Keratinocyte (primary cell): ENCODE measurements around the gene LHX4. TPM values are rescaled to one million over a fixed set of nuclear protein-coding genes. Genes with fewer than 3 reads are reported as not detected.

Experiments
- DNase-seq: peaks from one replicate; pipeline ENCODE4 v3.0.0-alpha.2; 2011; ENCODE audit warnings: low read depth, missing footprints, low spot score
- FAIRE-seq: peaks from 2 replicates; lab custom pipeline; 2011; peaks lifted over from hg19 to GRCh38; lab: Jason Lieb, UNC
- H2AFZ ChIP-seq: 2 replicates; pipeline ENCODE4 v1.6.0; 2012; ENCODE audit warnings: low read length, control low read depth, inconsistent platforms; ENCODE audit not compliant: control insufficient read depth
- H3K27ac ChIP-seq: 2 replicates; pipeline ENCODE4 v1.5.1; 2011; ENCODE audit warnings: low read length; ENCODE audit not compliant: control insufficient read depth, insufficient read depth
- H3K27me3 ChIP-seq: 3 replicates; pipeline ENCODE4 v1.6.0; 2011; ENCODE audit warnings: low read length; ENCODE audit not compliant: control insufficient read depth, insufficient read depth; ENCODE audit errors: extremely low read depth
- H3K36me3 ChIP-seq, 2 experiments: 2 replicates in 1 of 2; 3 replicates in 1 of 2; pipeline ENCODE4 v1.5.1; 2011; ENCODE audit warnings: low read length in 2 of 2, mild to moderate bottlenecking in 1 of 2; ENCODE audit not compliant: control insufficient read depth in 2 of 2, insufficient read depth in 2 of 2; ENCODE audit errors: extremely low read depth in 1 of 2
- H3K4me1 ChIP-seq: 3 replicates; pipeline ENCODE4 v1.5.1; 2011; ENCODE audit warnings: low read length; ENCODE audit not compliant: control insufficient read depth, insufficient read depth; ENCODE audit errors: extremely low read depth
- H3K4me2 ChIP-seq: 3 replicates; pipeline ENCODE4 v1.6.0; 2011; ENCODE audit warnings: low read depth, low read length; ENCODE audit not compliant: control insufficient read depth, insufficient read depth; ENCODE audit errors: extremely low read depth
- H3K4me3 ChIP-seq, 3 experiments: fragments of 200-600 bp in 1 of 3; sonication (generic) in 1 of 3; 2 replicates in 2 of 3; 3 replicates in 1 of 3; pipeline ENCODE4 v1.5.1; 2011 to 2016; ENCODE audit warnings: low read length in 3 of 3, mild to moderate bottlenecking in 3 of 3, control low read depth in 2 of 3, inconsistent platforms in 1 of 3, low read depth in 1 of 3, mixed read lengths in 1 of 3, mixed run types in 1 of 3, moderate library complexity in 1 of 3; ENCODE audit not compliant: control insufficient read depth in 2 of 3, insufficient read depth in 2 of 3; ENCODE audit errors: extremely low read depth in 1 of 3
- H3K79me2 ChIP-seq: 2 replicates; pipeline ENCODE4 v1.6.0; 2012; ENCODE audit warnings: low read length; ENCODE audit not compliant: control insufficient read depth, insufficient read depth
- H3K9ac ChIP-seq: 3 replicates; pipeline ENCODE4 v1.6.0; 2011; ENCODE audit warnings: low read length; ENCODE audit not compliant: control insufficient read depth, insufficient read depth; ENCODE audit errors: extremely low read depth
- H3K9me1 ChIP-seq: 3 replicates; pipeline ENCODE4 v1.6.0; 2011; ENCODE audit warnings: low read length; ENCODE audit not compliant: control insufficient read depth, insufficient read depth; ENCODE audit errors: extremely low read depth
- H3K9me3 ChIP-seq: 2 replicates; pipeline ENCODE4 v1.5.1; 2012; ENCODE audit warnings: low read depth, low read length; ENCODE audit not compliant: control insufficient read depth
- H4K20me1 ChIP-seq: 3 replicates; pipeline ENCODE4 v1.6.0; 2011; ENCODE audit warnings: low read length; ENCODE audit not compliant: control insufficient read depth, insufficient read depth; ENCODE audit errors: extremely low read depth
- CTCF ChIP-seq, 3 experiments: IDR thresholded peaks in 1 of 3; conservative IDR thresholded peaks in 1 of 3; optimal IDR thresholded peaks in 1 of 3; 2 replicates in 2 of 3; 3 replicates in 1 of 3; pipeline versions ENCODE3 to v1.5.1; 2011; ENCODE audit warnings: low read length in 3 of 3, mild to moderate bottlenecking in 3 of 3, moderate library complexity in 2 of 3, control low read depth in 1 of 3, inconsistent platforms in 1 of 3; ENCODE audit not compliant: insufficient read depth in 2 of 3; ENCODE audit errors: extremely low read depth in 1 of 3
- EZH2 ChIP-seq: IDR thresholded peaks from one replicate; pipeline ENCODE4 v1.6.1; 2012; ENCODE audit warnings: inconsistent platforms, mild to moderate bottlenecking, low read length, moderate library complexity
- dilution Hi-C: fragments of 300-500 bp; cut with MboI; formaldehyde crosslinking; loops from one replicate; pipeline ENCODE4 v1.7.0; 2020; ENCODE audit warnings: low sequenced_read_pairs; ENCODE audit not compliant: extremely low pct_ligation_motif_present
- polyA plus RNA-seq, 5 experiments: library from polyadenylated mRNA; depleted of rRNA in 3 of 5; stranded (reverse) in 3 of 5; stranded (forward) in 1 of 5; unstranded in 1 of 5; fragments of >200 nt; gene quantifications; 1 replicate in 1 of 5; 2 replicates in 3 of 5; 3 replicates in 1 of 5; pipeline versions ENCODE4 v1.2.1 to v1.2.3, GENCODE V29; 2011 to 2012; ENCODE audit warnings: missing spikeins in 2 of 5, low read depth in 1 of 5, low replicate concordance in 1 of 5

LHX4 gene
- polyA plus RNA-seq, 1 donor (not counting 4 experiments of a cell fraction or from before 2014, with no cell fraction given): not detected

DNA sequence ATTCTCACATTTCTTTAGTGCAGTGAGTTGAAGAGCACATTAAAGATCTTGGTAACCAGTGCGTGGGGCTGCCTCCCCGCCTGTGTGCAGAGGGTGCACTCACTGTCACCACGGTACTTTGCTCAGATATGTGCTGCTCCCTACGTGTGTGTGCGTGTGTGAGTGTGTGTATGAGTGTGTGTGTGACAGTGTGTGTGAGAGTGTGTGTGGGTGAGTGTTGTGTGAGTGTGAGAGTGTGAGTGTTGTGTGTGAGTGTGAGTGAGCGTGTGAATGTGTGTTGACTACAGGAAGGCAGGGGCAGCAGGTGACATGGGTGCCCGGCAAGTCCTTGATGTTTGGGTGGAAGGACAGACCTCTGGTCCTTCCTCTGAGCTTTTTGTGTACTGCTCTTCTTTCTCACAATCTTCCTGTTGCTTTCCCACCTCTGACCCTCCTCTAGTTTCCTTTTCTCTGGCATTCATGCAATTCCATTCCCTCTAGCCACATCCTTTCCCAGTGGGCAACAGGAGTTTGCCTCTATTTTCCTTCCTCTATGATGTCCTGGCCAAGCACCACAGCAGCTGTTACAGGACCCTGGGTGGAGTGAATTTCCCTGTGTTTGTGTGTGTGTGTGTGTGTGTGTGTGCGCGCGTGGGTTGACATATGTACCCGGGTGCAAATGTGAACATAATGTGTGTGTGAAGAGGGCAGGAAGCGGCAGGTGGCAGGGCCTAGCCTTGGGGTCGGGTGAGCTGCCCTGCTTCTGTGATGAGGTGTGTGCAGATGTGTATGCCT lies 19.8 kb downstream of the LHX4 start:
- no peaks in the 10 kb centered on the region for H3K79me2 ChIP-seq
- no peaks in the 10 kb centered on the region for H3K36me3 ChIP-seq
- TF ChIP-seq CTCF (optimal IDR thresholded peaks at IDR 0.05 in 1 of 3, IDR thresholded peaks at IDR 0.05 in 1 of 3, conservative IDR thresholded peaks at IDR 0.05 in 1 of 3; ENCODE audit: extremely low read depth in 1 of 3, insufficient read depth in 2 of 3, low read length in 3 of 3) (no peak), EZH2 (no peak)
- dilution Hi-C loops: no loop called here
- no peak for FAIRE-seq
- no peak overlapping the region for H3K9ac ChIP-seq
- H3K4me3 ChIP-seq: no peak overlapping the region
- H2AFZ ChIP-seq: no peak overlapping the region
- no peaks in the 10 kb centered on the region for H3K4me1 ChIP-seq
- no peak overlapping the region for H3K4me2 ChIP-seq
- H3K27me3 ChIP-seq: peaks cover 9% of the 10 kb centered on the region
- no peaks in the 10 kb centered on the region for H4K20me1 ChIP-seq
- no peaks in the 10 kb centered on the region for H3K9me3 ChIP-seq
- no peak for DNase-seq
- H3K27ac ChIP-seq: no peak overlapping the region
- H3K9me1 ChIP-seq: no peaks in the 10 kb centered on the region

DNA sequence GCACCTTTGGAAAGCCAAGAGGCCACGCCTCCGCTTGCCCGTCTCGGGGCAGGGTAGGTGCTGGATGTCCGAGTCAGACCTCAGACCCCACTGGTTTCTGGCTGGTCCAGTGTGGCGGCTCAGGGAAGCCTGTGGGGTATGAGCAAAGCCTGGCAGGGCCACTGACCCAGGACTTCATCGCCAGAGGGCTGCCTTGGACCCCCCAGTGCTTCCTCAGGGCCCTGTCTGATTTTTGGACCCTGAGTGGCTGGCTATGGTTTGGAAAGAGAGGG lies 20.4 kb downstream of the LHX4 start:
- FAIRE-seq (no peak), DNase-seq (no peak)
- H3K27me3 ChIP-seq: peaks cover 9% of the 10 kb centered on the region
- H3K9me1 ChIP-seq: no peaks in the 10 kb centered on the region
- no peaks in the 10 kb centered on the region for H3K79me2 ChIP-seq
- dilution Hi-C loops: no loop called here
- no peaks in the 10 kb centered on the region for H4K20me1 ChIP-seq
- no peak overlapping the region for H3K4me3 ChIP-seq
- no peak overlapping the region for H2AFZ ChIP-seq
- H3K36me3 ChIP-seq: no peaks in the 10 kb centered on the region
- H3K4me1 ChIP-seq: no peaks in the 10 kb centered on the region
- no peak overlapping the region for H3K9ac ChIP-seq
- H3K4me2 ChIP-seq: no peak overlapping the region
- H3K27ac ChIP-seq: no peak overlapping the region
- H3K9me3 ChIP-seq: no peaks in the 10 kb centered on the region
- TF ChIP-seq CTCF (optimal IDR thresholded peaks at IDR 0.05 in 1 of 3, IDR thresholded peaks at IDR 0.05 in 1 of 3, conservative IDR thresholded peaks at IDR 0.05 in 1 of 3; ENCODE audit: extremely low read depth in 1 of 3, insufficient read depth in 2 of 3, low read length in 3 of 3) (no peak), EZH2 (no peak)
